ENCODE results near the gene GAL3ST1.

Gene GAL3ST1

GRCh38 chr22:30603801-30604200 is 29.3 kb upstream of the GAL3ST1 start:
- no peak for TF ChIP-seq CTCF (IDR thresholded peaks at IDR 0.05)

DNA sequence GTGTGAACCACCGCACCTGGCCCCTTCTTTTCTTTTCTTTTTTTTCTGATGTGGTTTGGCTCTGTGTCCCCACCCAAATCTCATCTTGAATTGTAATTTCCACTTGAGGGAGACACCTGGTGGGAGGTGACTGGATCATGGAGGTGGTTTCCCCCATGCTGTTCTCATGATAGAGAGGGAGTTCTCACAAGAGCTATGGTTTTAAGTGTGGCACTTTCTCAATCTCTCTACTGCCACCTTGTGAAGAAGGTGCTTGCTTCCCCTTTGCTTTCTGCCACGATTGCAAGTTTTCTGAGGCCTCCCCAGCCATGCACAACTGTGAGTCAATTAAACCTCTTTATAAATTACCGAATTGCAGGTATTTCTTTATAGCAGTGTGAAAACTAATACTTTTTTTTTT is 27.6 kb upstream of the GAL3ST1 start:
- peak; percentile 48 for TF ChIP-seq CTCF (IDR thresholded peaks at IDR 0.05)

DNA sequence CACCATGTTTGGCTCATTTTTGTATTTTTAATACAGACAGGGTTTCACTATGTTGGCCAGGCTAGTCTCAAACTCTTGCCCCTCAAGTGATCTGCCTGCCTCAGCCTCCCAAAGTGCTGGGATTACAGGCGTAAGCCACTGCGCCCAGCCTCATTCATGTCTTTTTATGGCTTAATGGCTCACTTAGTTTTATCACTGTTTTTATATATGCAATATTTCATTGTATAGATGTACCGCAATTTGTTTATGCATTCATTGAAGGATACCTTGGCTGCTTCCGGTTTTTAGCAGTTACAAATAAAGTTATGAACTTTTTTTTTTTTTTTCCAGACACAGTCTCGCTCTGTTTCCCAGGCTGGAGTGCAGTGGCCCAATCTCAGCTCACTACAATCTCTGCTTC is 27.0 kb upstream of the GAL3ST1 start:
- TF ChIP-seq CTCF (IDR thresholded peaks at IDR 0.05): no peak

GRCh38 chr22:30600921-30601320 is 26.5 kb upstream of the GAL3ST1 start:
- no peak for TF ChIP-seq CTCF (IDR thresholded peaks at IDR 0.05)

DNA sequence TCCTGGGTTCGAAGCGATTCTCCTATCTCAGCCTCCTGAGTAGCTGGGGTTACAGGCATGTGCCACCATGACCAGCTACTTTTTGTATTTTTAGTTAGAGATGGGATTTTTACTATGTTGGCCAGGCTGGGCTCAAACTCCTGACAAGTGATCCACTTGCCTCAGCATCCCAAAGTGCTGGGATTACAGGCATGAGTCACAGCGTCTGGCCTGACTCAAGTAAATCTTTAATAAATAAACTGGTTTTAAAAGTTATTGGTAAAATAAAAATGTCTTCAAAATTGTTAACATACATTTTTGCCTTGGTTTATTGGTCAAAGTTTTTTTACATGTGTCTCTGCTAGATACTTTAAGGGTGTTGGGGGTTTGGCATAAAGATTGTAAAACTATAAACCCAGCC is 24.5 kb upstream of the GAL3ST1 start:
- TF ChIP-seq CTCF (IDR thresholded peaks at IDR 0.05): no peak

DNA sequence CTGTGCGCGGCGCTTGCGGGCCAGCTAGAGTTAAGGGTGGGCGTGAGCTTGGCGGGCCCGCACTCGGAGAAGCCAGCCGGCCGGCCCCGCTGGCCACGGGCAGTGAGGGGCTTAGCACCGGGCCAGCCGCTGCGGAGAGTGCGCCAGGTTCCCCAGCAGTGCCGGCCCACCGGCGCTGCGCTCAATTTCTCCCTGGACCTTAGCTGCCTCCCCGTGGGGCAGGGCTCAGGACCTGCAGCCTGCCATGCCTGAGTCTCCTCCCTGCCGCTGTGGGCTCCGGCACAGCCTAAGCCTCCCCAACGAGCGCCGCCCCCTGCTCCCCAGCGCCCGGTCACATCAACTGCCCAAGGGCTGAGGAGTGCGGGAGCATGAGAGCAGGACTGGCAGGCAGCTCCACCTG is 22.4 kb upstream of the GAL3ST1 start:
- TF ChIP-seq CTCF (IDR thresholded peaks at IDR 0.05): no peak

- TF ChIP-seq CTCF (IDR thresholded peaks at IDR 0.05): no peak
Measured at GRCh38 chr22:30596199-30596598, 21.7 kb upstream of the GAL3ST1 start.

DNA sequence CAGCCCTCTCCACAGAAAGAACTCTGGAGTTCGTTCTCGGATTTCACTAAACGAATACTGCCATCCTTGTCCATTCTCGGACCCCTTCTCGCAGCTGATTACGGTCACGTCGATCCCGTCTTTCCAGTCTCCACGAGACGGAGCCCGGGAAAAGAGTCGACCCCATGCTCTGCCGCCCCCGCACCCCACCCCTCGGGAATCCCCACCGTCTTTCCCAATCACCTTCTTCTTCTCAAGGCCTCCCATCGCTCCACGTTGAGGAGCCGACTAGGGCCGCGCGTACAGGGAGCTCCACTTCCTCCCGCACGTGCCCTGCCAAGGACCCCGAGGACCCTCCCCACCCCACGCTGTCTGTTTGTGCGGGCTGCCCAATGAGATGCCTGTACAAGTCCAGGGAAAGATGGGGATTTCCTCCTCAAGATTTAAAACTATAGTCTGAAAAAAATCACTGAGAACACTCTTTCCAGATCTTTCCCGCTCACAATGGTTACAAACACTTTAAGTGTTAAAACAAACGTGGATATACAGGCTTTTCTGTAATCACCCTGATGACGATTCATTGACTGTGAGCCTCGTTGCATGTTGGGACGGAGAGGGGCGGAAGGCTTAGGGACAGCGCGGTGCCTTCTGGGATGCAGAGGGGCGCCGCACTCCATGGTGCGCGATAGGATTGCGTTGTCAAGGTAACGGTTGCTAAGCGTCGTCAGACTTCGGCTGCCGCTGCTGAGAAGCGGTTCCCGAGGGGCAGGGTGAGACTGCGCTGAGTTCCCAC is 17.3 kb upstream of the GAL3ST1 start, which contains the start of gene PES1:
Gene PES1, minus strand, starts transcription at position 323 of the 772 bp plus-strand sequence. Its CDS starts 77 bp downstream, at position 246.
- TF ChIP-seq CTCF (IDR thresholded peaks at IDR 0.05): no peak
